Stromal cell of bone marrow (primary cell): ENCODE measurements around the gene PABPC4L.
A peak's percentile ranks its signal among the peaks of the same experiment; 100 is the strongest.
"Not testable (repeated sequence)": the region's sequence is repeated elsewhere in the genome, so short reads cannot be mapped to it uniquely, and the experiment has no call there.

ENCODE experiments used
- DNase-seq: peaks from one replicate; pipeline ENCODE4 v3.0.0-alpha.2; 2012; ENCODE audit warnings: low read depth

PABPC4L gene

DNA sequence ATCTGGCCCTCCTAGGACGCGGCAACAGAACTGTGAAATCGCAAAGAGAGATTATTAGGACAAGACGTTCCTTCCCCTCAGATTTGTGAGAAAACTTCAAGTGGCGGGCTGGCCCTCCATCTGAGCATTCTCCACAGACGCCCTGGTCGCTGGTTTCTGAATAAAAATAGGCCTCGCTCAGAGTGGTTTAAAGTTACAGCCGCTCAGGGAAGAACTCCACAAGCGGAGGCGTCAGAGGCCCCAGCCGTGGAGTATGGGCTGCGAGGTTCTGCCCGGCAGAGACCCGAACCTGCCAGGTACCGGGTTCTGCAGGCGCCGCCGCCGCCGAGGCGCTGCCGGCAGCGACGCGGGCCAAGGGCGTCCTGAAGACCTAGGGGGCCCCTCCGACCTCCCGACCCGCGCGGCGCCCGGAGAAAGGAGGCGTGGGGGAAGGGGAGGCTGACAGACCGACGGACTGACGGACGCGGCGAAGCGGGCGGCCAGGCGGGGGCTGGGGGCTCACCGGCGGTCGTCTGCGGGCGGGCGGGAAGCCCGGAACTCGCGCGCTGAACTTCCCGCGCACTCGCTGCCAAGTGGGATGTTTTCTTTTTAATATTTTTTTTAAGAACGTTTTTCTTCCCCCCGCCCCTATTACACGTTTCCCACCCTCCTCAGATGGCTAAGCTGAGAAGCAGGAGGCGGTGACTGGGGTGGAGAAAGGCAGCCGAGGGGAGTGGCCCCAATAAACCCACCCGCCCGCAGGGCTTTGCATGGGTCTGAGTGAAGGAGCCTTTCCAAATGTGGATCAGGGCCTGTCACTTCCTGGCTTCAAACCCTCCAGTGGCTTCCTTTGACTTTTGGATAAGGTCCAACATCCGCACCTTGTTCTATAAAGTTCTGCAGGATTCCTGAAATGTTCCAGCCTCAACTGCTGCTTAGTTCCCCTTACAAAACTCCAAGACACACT, at the start of gene PABPC4L:
Gene PABPC4L, minus strand, starts transcription at position 574 of the 946 bp plus-strand sequence. CDS start 770 bp downstream, outside the sequence.
- DNase-seq: peak; percentile 13

DNA sequence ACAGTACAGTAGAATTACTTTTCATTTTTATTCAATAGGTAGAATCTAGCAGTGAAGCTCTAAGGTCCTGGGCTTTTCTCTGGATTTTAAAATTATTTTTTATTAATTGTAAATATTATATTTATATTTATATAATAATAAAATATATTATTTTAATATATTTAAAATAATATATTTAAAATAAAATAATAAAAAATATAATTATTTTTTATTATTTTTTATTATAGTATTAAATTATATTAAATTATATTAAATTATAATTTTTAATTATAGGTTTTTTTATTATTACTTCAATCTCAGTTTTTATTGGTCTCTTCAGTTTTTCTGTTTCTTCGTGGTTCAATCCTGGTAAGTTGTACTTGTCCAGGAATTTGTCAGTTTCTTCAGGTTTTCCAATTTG, 49.7 kb upstream of the PABPC4L start:
- DNase-seq: no peak

- no peak for DNase-seq
Observed at GRCh38 chr4:134243742-134244713, 42.4 kb upstream of the PABPC4L start.

DNA sequence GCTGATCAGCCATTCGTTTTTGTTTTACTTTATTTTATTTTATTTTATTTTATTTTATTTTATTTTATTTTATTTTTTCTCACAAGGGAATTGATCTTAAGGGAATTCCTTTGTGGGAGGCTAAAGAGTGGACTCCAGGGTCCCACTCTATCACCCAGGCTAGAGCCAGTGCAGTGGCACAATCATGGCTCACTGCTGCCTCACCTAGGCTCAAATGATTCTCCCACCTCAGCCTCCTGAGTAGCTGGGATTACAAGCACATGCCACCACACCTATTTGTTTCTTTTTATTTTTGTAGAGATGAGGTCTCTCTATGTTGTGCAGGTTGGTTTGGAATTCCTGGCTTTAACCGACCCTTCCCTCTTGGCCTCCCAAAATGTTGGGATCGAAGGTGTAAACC, 17.5 kb upstream of the PABPC4L start:
- no peak for DNase-seq

GRCh38 chr4:134216411-134216810, 14.8 kb upstream of the PABPC4L start:
- no peak for DNase-seq

DNA sequence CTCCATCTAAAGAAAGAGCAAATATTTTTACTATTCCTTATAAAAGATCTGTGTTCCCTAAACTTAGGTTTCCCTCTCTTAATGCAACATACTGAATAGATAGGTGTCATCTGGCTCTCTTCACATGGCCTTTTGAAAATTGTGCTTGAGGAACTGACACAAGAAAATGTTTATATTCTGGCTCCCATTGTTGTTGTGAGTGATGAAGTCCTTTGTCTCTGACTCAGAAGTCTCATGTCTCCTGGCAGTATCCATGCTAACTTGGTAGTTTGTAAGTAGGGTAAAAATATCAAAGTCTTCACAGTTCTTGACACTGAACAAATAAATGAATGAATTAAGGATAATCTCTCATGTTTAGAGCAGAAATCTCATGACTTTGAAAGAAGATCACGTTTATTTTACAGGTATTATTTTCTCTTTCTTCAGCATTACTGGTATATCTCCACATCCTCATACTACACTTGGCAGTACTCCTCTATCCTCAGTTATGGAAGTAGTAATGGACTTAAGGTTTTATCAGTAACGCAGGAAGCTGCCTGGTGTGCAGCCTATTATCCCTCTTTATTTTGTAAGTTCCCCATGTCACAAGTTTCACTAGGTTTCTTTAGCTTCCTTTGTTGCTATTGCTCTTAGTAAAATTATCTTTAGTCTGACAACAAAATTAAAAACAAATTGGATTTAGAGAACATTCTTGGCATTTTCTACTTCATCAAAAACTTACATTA, 14.2 kb upstream of the PABPC4L start:
- no peak for DNase-seq

GRCh38 chr4:134207955-134208354, 6.4 kb upstream of the PABPC4L start:
- not testable (repeated sequence) for DNase-seq

DNA sequence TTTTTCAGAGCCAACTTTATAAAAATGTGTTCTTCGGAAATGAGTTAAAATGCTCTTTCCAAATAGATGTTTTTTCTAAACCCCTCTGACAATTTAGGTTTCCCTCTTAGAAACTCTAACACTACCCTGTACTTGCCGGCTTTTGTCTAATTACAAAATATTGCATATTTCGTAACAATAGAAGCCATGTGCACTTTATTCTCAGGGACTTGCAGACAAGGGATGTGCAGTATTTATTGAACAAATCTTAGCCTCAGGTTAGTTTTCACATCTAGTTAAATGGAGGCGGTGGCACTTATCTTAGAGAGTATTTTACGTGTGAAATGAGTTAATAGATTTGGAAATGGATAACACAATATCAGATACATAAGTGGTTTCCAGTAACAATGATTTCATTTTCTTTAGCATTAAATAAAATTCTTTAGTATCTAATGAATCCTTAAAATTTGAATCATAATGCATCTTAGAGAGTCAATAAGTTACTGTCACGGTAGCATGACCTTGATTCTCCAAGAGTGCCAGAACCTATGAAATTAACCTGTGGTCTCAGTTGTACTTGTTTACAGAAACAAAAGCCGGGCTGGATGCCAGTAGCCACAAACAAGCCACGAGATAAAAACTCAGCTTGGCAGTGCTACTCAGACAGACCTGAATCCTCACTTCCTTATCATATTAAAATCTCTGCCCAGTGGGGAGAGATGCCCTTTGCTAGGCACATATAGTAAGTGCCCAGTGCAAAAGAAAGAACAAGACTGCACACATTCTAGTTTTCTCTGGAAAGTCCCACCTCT, 772 bp upstream of the PABPC4L start:
- DNase-seq: no peak

- no peak for DNase-seq
Observed at GRCh38 chr4:134200811-134201215, 776 bp downstream of the PABPC4L start.

DNA sequence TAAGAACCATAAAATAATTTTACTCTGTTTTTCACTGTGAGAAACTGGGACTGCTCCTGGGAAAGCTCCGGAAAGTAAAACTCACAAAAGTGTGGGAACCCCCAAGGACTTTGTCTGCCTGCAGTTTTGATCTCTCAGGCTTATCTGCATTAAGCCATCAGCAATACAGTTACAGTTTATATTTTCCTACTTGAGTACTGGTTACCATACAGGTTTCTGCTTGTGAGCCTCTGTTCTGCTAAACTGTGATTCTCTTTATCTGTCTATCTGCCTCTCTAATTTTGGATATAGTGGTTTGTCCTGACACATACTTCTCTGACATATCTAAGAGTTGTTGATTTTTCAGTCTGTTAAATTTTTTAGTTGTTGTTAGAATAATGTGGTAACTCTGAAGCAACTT, 11.6 kb downstream of the PABPC4L start:
- no peak for DNase-seq

DNA sequence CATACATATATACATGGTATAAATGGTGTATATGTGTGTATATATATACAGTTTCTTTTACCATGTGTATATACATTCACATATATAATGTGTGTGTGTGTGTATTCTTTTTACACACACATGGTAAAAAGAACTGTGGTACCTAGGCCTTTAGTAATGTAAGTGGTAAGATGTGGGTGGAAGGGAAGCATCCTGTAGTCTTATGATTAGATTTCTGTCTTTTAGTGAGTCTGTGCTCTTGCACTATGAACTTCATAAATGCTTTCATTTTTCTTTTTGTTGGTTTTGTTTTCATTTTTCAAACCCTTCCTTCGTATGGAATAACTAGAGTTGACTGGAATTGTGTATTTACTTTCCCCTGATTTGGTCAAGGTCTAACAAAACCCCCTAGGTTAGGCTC, 12.1 kb downstream of the PABPC4L start:
- DNase-seq: no peak

- no peak for DNase-seq
Observed at GRCh38 chr4:134178706-134179105, 22.9 kb downstream of the PABPC4L start.

- no peak for DNase-seq
Observed at GRCh38 chr4:134174271-134174670, 27.3 kb downstream of the PABPC4L start.

DNA sequence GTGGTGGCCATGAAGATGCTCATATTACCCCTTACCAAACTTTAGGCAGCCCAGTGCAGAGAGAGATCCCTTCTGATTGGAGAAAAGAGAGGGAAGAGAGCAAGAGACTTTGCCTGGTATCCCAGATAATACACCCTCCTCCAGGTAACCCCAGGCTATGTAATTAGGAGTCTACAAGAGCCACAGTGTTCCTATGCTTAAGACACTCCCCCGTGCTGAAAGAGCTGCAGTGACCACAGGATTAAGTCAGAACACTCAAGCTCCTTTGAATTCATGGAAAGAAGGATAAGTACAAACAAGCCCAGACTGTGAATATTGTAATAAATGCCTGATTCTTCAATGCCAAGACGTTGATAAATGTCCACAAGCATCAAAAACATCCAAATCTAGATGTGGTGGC, 41.4 kb downstream of the PABPC4L start:
- DNase-seq: no peak

- no peak for DNase-seq
Observed at GRCh38 chr4:134154097-134154496, 47.5 kb downstream of the PABPC4L start.

DNA sequence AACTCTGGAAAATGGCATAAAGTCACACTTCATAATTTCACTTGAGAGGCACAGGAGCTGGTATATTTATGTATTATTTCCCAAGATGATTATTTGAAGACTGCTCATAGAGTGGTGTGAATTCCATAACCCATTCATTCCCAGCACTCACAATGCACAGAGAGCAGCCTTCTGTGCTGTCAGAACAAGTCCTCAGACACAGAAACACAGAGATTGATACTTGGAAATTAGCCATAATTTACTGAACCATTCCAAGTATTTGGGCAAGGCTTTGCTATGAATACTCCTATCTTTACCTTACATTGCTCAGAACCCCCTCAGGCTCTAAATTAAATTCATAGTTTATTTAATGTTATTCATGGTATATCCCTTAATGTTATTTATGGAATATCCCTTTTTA, 53.6 kb downstream of the PABPC4L start:
- DNase-seq: no peak
